ENCODE data around the gene CCR9.

Gene CCR9

GRCh38 chr3:45937206-45938042 is 51.1 kb downstream of the CCR9 start:
- no peak for DNase-seq (ENCODE audit: low read depth in 2 of 2)

GRCh38 chr3:45938043-45938435 is 51.7 kb downstream of the CCR9 start:
- DNase-seq (ENCODE audit: low read depth in 2 of 2): no peak

GRCh38 chr3:45938864-45939263 is 52.5 kb downstream of the CCR9 start:
- DNase-seq (ENCODE audit: low read depth in 2 of 2): peak; percentile 55 to 82

- no peak for DNase-seq (ENCODE audit: low read depth in 2 of 2)
These were observed 53.0 kb downstream of the CCR9 start for GRCh38 chr3:45939341-45939771.

- no peak for DNase-seq (ENCODE audit: low read depth in 2 of 2)
These were observed 53.8 kb downstream of the CCR9 start for GRCh38 chr3:45940004-45940780.

GRCh38 chr3:45940781-45941365 is 54.5 kb downstream of the CCR9 start:
- DNase-seq (ENCODE audit: low read depth in 2 of 2): no peak

- DNase-seq (ENCODE audit: low read depth in 2 of 2): no peak
These were observed 55.9 kb downstream of the CCR9 start for GRCh38 chr3:45942051-45942825.

GRCh38 chr3:45943207-45943846 is 57.0 kb downstream of the CCR9 start, which contains the start of gene CXCR6:
TSS of gene CXCR6 (plus strand) at chr3:45943464. CDS start at chr3:45946482, 3,018 bp downstream.
- peak; percentile 19 to 30 for DNase-seq (ENCODE audit: low read depth in 2 of 2)

- DNase-seq (ENCODE audit: low read depth in 2 of 2): no peak
These were observed 58.7 kb downstream of the CCR9 start for GRCh38 chr3:45944830-45945620.

GRCh38 chr3:45946307-45946706 is 60.0 kb downstream of the CCR9 start:
- no peak for DNase-seq (ENCODE audit: low read depth in 2 of 2)

GRCh38 chr3:45946875-45947274 is 60.5 kb downstream of the CCR9 start:
- DNase-seq (ENCODE audit: low read depth in 2 of 2): no peak

GRCh38 chr3:45947361-45947760 is 61.0 kb downstream of the CCR9 start:
- no peak for DNase-seq (ENCODE audit: low read depth in 2 of 2)

GRCh38 chr3:45948311-45948781 is 62.0 kb downstream of the CCR9 start:
- no peak for DNase-seq (ENCODE audit: low read depth in 2 of 2)

GRCh38 chr3:45948881-45949280 is 62.5 kb downstream of the CCR9 start:
- no peak for DNase-seq (ENCODE audit: low read depth in 2 of 2)

GRCh38 chr3:45949432-45949831 is 63.1 kb downstream of the CCR9 start:
- DNase-seq (ENCODE audit: low read depth in 2 of 2): no peak

GRCh38 chr3:45950131-45950530 is 63.8 kb downstream of the CCR9 start:
- no peak for DNase-seq (ENCODE audit: low read depth in 2 of 2)

GRCh38 chr3:45950686-45951600 is 64.6 kb downstream of the CCR9 start:
- peak in 1 of 2 donors; percentile 47 for DNase-seq (ENCODE audit: low read depth in 2 of 2)

GRCh38 chr3:45951946-45952345 is 65.6 kb downstream of the CCR9 start:
- no peak for DNase-seq (ENCODE audit: low read depth in 2 of 2)

GRCh38 chr3:45952456-45952855 is 66.1 kb downstream of the CCR9 start:
- no peak for DNase-seq (ENCODE audit: low read depth in 2 of 2)
